ENCODE results near the gene DPH5. TPM values are rescaled to one million over a fixed set of nuclear protein-coding genes. Genes with fewer than 3 reads are reported as not detected.
A peak's percentile ranks its signal among the peaks of the same experiment; 100 is the strongest.

The DPH5 gene
- total RNA-seq, 3 donors from 2014 or later (not counting 1 experiment from before 2014, with no cell fraction given): 17.1 to 22.9 (median 19.9) TPM

DNA sequence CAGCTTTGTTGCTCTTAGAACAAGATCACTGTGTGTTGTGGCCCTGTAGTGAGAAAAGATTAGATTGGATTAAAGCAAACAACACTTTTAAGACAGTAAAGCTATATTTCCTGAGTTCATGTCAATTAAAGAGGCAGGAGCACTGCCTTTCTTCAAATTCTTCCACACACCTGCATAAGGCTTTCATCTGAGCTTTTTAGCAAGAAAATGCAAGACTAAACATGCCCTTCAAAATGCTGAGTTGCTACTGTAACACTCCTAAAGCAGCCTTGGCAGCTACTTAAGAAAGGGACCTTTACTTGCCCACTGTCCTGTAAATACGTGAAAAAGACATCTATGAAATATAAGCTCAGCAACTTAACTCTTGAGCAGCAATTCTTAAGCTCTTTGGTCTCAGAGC is 11.8 kb downstream of the DPH5 start:
- no peaks in the 10 kb centered on the region for H3K9me3 ChIP-seq (ENCODE audit: control insufficient read depth, insufficient read depth, low read length)
- no peaks in the 10 kb centered on the region for H3K27me3 Mint-ChIP-seq (ENCODE audit: low read depth in 2 of 2)
- TF ChIP-seq, protein P1, sequence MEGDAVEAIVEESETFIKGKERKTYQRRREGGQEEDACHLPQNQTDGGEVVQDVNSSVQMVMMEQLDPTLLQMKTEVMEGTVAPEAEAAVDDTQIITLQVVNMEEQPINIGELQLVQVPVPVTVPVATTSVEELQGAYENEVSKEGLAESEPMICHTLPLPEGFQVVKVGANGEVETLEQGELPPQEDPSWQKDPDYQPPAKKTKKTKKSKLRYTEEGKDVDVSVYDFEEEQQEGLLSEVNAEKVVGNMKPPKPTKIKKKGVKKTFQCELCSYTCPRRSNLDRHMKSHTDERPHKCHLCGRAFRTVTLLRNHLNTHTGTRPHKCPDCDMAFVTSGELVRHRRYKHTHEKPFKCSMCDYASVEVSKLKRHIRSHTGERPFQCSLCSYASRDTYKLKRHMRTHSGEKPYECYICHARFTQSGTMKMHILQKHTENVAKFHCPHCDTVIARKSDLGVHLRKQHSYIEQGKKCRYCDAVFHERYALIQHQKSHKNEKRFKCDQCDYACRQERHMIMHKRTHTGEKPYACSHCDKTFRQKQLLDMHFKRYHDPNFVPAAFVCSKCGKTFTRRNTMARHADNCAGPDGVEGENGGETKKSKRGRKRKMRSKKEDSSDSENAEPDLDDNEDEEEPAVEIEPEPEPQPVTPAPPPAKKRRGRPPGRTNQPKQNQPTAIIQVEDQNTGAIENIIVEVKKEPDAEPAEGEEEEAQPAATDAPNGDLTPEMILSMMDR (IDR thresholded peaks at IDR 0.05): no peak
- DNase-seq (no peak), ATAC-seq (no peak)
- peaks cover 1 to 4% of the 10 kb centered on the region in 2 donors for H3K4me1 Mint-ChIP-seq
- H3K4me3 ChIP-seq (ENCODE audit: low read length): no peak overlapping the region
- H3K4me1 ChIP-seq (ENCODE audit: control insufficient read depth, insufficient read depth, low read length): no peaks in the 10 kb centered on the region
- intact Hi-C loops (cut with micrococcal nuclease): no loop called here
- H3K27ac ChIP-seq (ENCODE audit: low read length): no peak overlapping the region
- H3K36me3 Mint-ChIP-seq: peaks cover 17% of the 10 kb centered on the region
- 100% methylated on average over 1 of the region's 1 CpG for WGBS (ENCODE audit: insufficient coverage)
- H3K4me3 Mint-ChIP-seq: no peak overlapping the region
- no peaks in the 10 kb centered on the region for H3K9me3 Mint-ChIP-seq
- no peak overlapping the region for H3K27ac Mint-ChIP-seq
- peaks cover 14% of the 10 kb centered on the region for H3K36me3 ChIP-seq (ENCODE audit: control insufficient read depth, insufficient read depth, low read length)
- H3K27me3 ChIP-seq (ENCODE audit: control insufficient read depth, insufficient read depth, low read length): no peaks in the 10 kb centered on the region

DNA sequence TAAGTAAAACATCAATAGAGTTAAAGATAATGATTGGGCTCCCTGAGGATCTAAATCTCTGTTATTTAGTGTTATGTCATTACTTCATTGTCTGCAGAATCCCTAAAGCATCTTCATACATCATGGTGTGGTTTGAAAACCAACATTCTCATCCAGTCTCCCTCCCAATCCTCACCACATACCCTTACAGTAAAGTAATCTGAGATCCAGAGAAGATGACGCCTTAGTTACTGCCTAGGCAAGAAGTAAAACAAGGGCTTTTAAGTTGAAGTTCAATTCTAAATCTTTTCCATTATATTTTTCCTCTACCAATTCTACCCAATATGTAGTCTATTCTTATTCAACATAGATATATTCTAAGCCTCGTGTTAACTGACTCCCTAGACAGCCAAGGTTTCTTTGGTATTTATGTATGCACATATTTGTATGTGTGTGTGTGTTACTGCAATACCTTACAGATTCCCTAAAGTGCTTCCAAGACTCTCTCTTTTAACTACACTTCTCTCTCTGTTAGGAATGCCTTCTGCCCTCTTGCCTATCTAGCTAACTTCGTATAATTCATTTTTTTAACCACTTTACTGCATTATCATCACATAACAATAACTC is 17.3 kb downstream of the DPH5 start:
- Histone ChIP-seq H3K9me3 (ENCODE audit: control insufficient read depth, insufficient read depth, low read length) (no peaks in the 10 kb centered on the region), H3K4me3 (ENCODE audit: low read length) (no peak overlapping the region), H3K27ac (ENCODE audit: low read length) (no peak overlapping the region), H3K36me3 (ENCODE audit: control insufficient read depth, insufficient read depth, low read length) (peaks cover 14% of the 10 kb centered on the region), H3K27me3 (ENCODE audit: control insufficient read depth, insufficient read depth, low read length) (no peaks in the 10 kb centered on the region), H3K4me1 (ENCODE audit: control insufficient read depth, insufficient read depth, low read length) (no peaks in the 10 kb centered on the region)
- H3K4me3 Mint-ChIP-seq: no peak overlapping the region
- no peaks in the 10 kb centered on the region for H3K27me3 Mint-ChIP-seq (ENCODE audit: low read depth in 2 of 2)
- no peak for ATAC-seq
- intact Hi-C loops (cut with micrococcal nuclease): no loop called here
- peaks cover 12 to 14% of the 10 kb centered on the region in 2 donors for H3K4me1 Mint-ChIP-seq
- H3K27ac Mint-ChIP-seq: no peak overlapping the region
- H3K9me3 Mint-ChIP-seq: no peaks in the 10 kb centered on the region
- no peak for DNase-seq
- TF ChIP-seq, protein P1 (IDR thresholded peaks at IDR 0.05): no peak
- peaks cover 26% of the 10 kb centered on the region for H3K36me3 Mint-ChIP-seq
- WGBS (ENCODE audit: insufficient coverage): 99% methylated on average over 2 of the region's 3 CpGs

DNA sequence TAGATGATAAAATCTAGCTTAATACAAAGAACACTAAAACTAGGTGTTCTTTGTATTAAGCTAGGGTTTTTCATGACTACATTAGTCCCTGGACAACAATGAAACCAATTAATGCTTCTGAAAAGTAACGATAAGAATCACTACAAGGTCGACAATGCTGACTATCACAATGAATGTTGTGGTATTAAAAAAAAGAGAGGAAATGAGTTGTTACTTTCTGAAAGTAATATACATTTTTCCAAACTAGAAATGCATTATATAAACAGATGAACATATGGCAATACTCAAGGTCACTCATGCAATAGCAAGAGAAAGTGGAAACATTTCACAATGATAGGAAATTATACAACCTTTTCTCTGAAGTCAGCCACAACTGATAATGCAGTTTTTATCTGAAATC is 19.0 kb downstream of the DPH5 start:
- Histone ChIP-seq H3K27ac (ENCODE audit: low read length) (no peak overlapping the region), H3K4me1 (ENCODE audit: control insufficient read depth, insufficient read depth, low read length) (no peaks in the 10 kb centered on the region), H3K27me3 (ENCODE audit: control insufficient read depth, insufficient read depth, low read length) (no peaks in the 10 kb centered on the region), H3K36me3 (ENCODE audit: control insufficient read depth, insufficient read depth, low read length) (peaks cover 5% of the 10 kb centered on the region), H3K9me3 (ENCODE audit: control insufficient read depth, insufficient read depth, low read length) (no peaks in the 10 kb centered on the region), H3K4me3 (ENCODE audit: low read length) (no peak overlapping the region)
- H3K27me3 Mint-ChIP-seq (ENCODE audit: low read depth in 2 of 2): no peaks in the 10 kb centered on the region
- H3K27ac Mint-ChIP-seq: no peak overlapping the region
- H3K9me3 Mint-ChIP-seq: no peaks in the 10 kb centered on the region
- no peak overlapping the region for H3K4me3 Mint-ChIP-seq
- WGBS (ENCODE audit: insufficient coverage): no CpG with 5 or more reads among the region's 2 CpGs
- intact Hi-C loops (cut with micrococcal nuclease): no loop called here
- H3K36me3 Mint-ChIP-seq: peaks cover 26% of the 10 kb centered on the region
- ATAC-seq (peak in 1 of 3 donors; percentile 55), DNase-seq (no peak)
- TF ChIP-seq, protein P1 (IDR thresholded peaks at IDR 0.05): no peak
- H3K4me1 Mint-ChIP-seq: peaks cover 14 to 17% of the 10 kb centered on the region in 2 donors

DNA sequence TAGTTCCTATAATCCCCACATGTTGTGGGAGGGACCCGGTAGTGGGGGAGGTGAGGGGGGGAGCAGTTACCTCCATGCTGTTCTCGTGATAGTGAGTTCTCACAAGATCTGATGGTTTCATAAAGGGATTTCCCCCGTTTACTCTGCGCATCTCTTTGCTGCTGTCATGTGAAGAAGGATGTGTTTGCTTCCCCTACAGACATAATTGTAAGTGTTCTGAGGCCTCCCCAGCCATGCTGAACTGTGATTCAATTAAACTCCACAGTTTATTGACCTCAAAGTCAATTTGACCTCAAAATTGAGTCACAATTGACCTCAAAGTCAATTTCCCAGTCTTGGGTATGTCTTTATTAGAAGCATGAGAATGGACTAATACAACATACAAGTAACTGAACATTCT is 19.7 kb downstream of the DPH5 start:
- 76% methylated on average over 4 of the region's 4 CpGs for WGBS (ENCODE audit: insufficient coverage)
- H3K4me3 Mint-ChIP-seq: no peak overlapping the region
- H3K27me3 Mint-ChIP-seq (ENCODE audit: low read depth in 2 of 2): no peaks in the 10 kb centered on the region
- H3K4me1 Mint-ChIP-seq: peaks cover 14 to 17% of the 10 kb centered on the region in 2 donors
- TF ChIP-seq, protein P1 (IDR thresholded peaks at IDR 0.05): no peak
- H3K4me1 ChIP-seq (ENCODE audit: control insufficient read depth, insufficient read depth, low read length): no peaks in the 10 kb centered on the region
- no peak overlapping the region for H3K27ac Mint-ChIP-seq
- H3K9me3 Mint-ChIP-seq: no peaks in the 10 kb centered on the region
- peaks cover 9% of the 10 kb centered on the region for H3K36me3 ChIP-seq (ENCODE audit: control insufficient read depth, insufficient read depth, low read length)
- ATAC-seq (peak in 2 of 3 donors; percentile 22 to 24), DNase-seq (peak in 1 of 2 donors; percentile 50)
- no peak overlapping the region for H3K27ac ChIP-seq (ENCODE audit: low read length)
- H3K9me3 ChIP-seq (ENCODE audit: control insufficient read depth, insufficient read depth, low read length): no peaks in the 10 kb centered on the region
- intact Hi-C loops (cut with micrococcal nuclease): no loop called here
- H3K27me3 ChIP-seq (ENCODE audit: control insufficient read depth, insufficient read depth, low read length): no peaks in the 10 kb centered on the region
- peaks cover 24% of the 10 kb centered on the region for H3K36me3 Mint-ChIP-seq
- no peak overlapping the region for H3K4me3 ChIP-seq (ENCODE audit: low read length)
